ENCODE data around the gene SMARCC2.

- TF ChIP-seq, protein P1, sequence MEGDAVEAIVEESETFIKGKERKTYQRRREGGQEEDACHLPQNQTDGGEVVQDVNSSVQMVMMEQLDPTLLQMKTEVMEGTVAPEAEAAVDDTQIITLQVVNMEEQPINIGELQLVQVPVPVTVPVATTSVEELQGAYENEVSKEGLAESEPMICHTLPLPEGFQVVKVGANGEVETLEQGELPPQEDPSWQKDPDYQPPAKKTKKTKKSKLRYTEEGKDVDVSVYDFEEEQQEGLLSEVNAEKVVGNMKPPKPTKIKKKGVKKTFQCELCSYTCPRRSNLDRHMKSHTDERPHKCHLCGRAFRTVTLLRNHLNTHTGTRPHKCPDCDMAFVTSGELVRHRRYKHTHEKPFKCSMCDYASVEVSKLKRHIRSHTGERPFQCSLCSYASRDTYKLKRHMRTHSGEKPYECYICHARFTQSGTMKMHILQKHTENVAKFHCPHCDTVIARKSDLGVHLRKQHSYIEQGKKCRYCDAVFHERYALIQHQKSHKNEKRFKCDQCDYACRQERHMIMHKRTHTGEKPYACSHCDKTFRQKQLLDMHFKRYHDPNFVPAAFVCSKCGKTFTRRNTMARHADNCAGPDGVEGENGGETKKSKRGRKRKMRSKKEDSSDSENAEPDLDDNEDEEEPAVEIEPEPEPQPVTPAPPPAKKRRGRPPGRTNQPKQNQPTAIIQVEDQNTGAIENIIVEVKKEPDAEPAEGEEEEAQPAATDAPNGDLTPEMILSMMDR (conservative IDR thresholded peaks at IDR 0.05; ENCODE audit: low read length): no peak
- no peak for TF ChIP-seq EZH2phosphoT487 (IDR thresholded peaks at IDR 0.05; ENCODE audit: borderline replicate concordance, low read depth, low read length)
Measured at GRCh38 chr12:56128670-56129205, 60.5 kb downstream of the SMARCC2 start.
